ENCODE measurements around the gene COMTD1.
"Not testable (repeated sequence)": the region's sequence is repeated elsewhere in the genome, so short reads cannot be mapped to it uniquely, and the experiment has no call there.

Gene COMTD1

DNA sequence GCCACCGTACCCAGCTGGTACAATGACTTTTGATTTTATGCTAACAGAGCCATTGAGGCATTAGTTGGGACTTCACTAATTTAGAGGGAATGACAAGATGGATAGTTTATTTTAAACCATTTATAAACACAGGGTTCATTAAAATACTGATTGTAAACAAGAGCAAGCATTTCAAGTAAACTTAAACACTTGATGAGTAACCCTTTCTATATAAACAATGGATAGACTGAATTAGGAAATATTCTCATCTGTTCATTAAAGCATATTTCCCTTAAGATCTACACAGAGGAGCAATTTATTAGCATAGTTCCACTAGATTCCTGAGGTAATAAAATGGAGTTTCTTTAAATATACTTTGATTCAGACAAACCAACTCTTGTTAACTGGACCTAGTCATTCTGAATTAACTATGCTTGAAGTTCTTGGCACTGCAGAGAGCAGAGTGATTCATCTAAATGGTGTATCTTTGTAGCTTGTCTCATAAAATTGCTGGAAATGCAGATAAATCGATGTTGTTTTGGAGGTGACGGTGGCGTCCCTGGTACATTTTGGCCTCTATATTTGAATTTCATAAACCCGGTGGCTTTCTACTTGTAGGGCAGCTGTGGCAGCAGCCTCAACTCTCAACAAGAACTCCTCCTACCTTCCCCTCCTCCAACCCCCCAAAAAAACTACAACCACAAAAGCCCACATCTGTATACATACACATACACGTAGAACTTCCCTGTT lies 40.6 kb downstream of the COMTD1 start:
- DNase-seq (ENCODE audit: low read depth) = no peak

DNA sequence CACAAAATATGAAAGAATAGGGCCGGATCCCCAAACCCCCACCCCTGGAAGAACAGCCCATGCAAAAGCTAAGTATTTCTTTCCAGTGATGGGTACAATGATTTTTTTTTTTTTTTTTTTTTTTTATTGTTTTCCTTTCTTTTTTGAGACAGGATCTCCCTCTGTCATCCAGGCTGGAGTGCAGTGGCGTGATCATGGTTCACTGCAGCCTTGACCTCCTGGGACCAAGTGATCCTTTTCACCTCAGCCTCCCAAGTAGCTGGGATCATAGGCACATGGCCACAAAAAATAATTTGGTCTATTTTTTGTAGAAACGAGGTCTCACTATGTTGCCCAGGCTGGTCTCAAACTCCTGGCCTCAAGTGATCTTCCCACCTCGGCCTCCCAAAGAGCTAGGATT lies 41.1 kb downstream of the COMTD1 start:
- DNase-seq (ENCODE audit: low read depth) = not testable (repeated sequence)

DNA sequence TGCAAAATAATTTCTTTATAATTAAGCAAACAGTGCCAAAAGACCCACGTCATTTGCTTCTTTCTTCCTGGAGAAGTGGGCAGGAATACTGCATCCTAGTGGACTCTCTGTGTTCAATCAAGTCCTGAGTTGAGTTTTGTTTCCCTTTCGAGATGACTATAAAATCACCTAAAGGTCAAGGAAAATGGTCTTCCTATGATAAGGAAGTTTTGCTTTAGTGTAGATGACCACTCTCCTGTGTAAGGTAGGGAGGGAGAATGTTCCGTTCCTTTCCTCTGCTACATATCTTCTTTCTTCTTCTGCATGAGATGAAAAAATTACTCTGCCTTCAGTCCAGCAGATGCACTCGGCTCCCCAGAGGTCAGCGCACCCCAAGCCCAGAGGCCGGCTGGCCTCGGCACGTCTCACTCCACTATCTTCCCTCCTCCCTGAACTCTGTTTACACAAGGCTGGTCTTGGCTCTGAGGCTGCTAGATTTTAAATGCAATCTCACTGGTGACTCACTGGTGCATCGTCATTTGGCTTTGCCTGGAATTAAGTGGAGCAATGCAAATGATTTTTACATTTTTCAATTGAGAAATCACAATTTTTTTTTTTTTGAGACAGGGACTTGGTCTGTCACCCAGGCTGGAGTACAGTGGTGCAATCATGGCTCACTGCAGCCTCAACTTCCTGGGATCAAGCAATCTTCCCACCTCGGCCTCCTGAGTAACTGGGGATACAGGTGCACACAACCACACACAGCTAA lies 43.8 kb downstream of the COMTD1 start:
- DNase-seq (ENCODE audit: low read depth) = no peak

DNA sequence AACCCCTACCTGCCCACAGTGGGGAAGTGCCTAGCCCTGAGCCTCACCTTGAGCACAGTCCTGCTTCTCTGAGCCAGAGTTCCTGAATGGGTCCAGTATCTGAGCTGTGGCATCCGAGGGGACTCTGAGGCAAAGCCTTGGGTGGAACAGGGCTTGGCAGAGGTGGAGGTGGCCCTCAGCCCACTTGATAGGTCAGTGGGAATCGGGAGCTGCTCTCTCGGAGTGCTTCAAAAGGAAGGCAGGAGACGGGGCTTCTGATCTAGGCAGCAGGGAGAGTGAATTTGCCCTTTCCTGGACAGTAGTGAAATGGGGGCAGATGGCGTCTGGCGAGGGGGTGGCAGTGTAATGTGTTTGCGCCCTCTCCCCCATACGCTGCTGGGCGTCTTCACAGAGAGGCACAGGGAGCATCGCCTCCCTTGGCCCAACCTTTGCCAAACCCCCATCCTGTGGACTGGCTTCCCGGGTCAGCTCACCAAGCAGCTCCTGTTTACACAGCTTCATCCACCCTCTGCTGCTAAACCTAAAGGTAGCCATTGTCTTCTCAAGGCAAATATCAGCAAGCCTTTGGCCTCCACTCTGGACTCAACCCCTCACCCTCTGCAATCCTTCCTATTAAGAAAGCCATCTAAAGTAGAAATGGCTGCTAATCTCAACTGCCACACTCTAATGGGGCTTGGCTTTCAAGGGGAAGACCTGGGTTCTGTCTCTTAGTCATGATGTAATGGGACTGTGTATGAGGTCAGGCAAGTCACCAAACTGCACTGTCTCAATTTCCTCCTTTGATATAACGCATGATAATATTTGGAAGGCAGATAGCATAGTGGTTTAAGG lies 46.3 kb downstream of the COMTD1 start:
- no peak for DNase-seq (ENCODE audit: low read depth)

DNA sequence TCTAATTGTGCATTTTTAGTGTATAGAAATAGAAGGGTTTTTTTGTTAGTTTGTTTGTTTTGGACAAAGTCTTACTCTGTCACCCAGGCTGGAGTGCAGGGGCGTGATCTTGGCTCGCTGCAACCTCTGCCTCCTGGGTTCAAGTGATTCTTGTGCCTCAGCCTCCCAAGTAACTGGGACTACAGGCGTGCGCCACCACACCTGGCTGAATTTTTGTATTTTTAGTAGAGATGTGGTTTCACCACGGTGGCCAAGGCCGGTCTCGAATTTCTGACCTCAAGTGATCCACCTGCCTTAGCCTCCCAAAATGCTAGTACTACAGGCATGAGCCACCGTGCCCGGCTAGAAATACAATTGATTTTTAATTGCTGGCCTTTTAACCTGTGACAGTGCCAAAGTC lies 47.2 kb downstream of the COMTD1 start:
- not testable (repeated sequence) for DNase-seq (ENCODE audit: low read depth)

DNA sequence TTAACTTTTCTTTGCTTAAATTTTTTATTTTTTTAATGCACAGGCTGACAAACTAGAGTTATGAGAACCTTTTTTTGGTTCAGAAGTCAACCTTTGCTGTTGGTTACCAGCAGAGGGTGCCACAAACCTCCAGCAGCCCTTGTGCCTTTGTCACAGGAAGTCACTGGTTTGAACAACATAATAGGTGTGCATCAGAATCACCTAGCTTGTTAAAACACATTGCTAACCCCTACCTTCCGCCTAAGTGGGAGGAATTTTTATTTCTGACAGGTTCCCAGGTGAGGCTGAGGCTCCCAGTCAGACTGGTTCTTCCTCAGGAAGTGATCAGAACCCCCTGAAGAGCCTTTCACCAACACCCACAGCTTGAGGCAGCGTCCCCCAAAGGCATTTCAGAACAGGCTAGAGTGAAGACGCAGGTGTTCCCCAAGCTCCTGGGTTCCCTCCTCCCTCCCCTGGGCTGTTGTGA lies 47.8 kb downstream of the COMTD1 start:
- peak; percentile 40 for DNase-seq (ENCODE audit: low read depth)

DNA sequence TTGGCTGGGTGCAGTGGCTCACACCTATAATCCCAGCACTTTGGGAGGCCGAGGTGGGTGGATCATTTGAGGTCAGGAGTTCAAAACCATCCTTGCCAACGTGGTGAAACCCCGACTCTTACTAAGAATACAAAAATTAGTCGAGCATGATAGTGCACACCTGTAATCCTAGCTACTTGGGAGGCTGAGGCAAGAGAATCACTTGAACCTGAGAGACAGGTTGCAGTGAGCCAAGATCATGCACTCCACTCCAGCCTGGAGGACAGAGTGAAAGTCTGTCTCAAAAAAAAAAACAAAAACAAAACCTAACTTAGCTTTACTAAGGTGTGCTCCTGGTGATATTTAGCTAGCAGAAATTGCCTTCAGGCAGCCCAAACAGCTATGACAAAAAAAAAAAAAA lies 49.4 kb downstream of the COMTD1 start:
- DNase-seq (ENCODE audit: low read depth) = no peak
